Fibroblast of lung (primary cell): ENCODE measurements around the gene SRGAP1. TPM values are rescaled to one million over a fixed set of nuclear protein-coding genes. Genes with fewer than 3 reads are reported as not detected.

Experiments used
- DNase-seq, 2 donors: peaks; one replicate each; pipeline versions ENCODE4 v3.0.0 to v3.0.0-alpha.2; 2010; ENCODE audit warnings: low read depth in 2 of 2
- H2AFZ ChIP-seq: 2 replicates; pipeline ENCODE4 v1.5.1; 2012; ENCODE audit warnings: low read length, control low read depth, inconsistent platforms
- H3K27ac ChIP-seq: 2 replicates; pipeline ENCODE4 v1.5.1; 2011; ENCODE audit warnings: low read length, control low read depth; ENCODE audit not compliant: insufficient read depth
- H3K27me3 ChIP-seq: 2 replicates; pipeline ENCODE4 v1.5.1; 2011; ENCODE audit warnings: mild to moderate bottlenecking, low read length; ENCODE audit not compliant: control insufficient read depth, insufficient read depth
- H3K36me3 ChIP-seq: 2 replicates; pipeline ENCODE4 v1.5.1; 2011; ENCODE audit warnings: low read length; ENCODE audit not compliant: control insufficient read depth, insufficient read depth
- H3K4me1 ChIP-seq: 2 replicates; pipeline ENCODE4 v1.5.1; 2011; ENCODE audit warnings: low read length; ENCODE audit not compliant: control insufficient read depth, insufficient read depth; ENCODE audit errors: extremely low read depth
- H3K4me2 ChIP-seq: 2 replicates; pipeline ENCODE4 v1.5.1; 2011; ENCODE audit warnings: low read length, control low read depth; ENCODE audit not compliant: insufficient read depth; ENCODE audit errors: extremely low read depth
- H3K4me3 ChIP-seq, 4 experiments: fragments of 200-600 bp in 1 of 4; sonication (generic) in 1 of 4; replicated peaks in 1 of 4; 2 replicates each; pipeline ENCODE4 v1.5.1; 2011 to 2016; ENCODE audit warnings: low read length in 4 of 4, low read depth in 3 of 4, mild to moderate bottlenecking in 3 of 4, control low read depth in 2 of 4, inconsistent platforms in 1 of 4, mixed read lengths in 1 of 4; ENCODE audit not compliant: insufficient read depth in 1 of 4; ENCODE audit errors: control extremely low read depth in 1 of 4
- H3K79me2 ChIP-seq: 2 replicates; pipeline ENCODE4 v1.5.1; 2012; ENCODE audit warnings: mild to moderate bottlenecking, low read length, inconsistent platforms; ENCODE audit not compliant: control insufficient read depth, insufficient read depth
- H3K9ac ChIP-seq: 2 replicates; pipeline ENCODE4 v1.5.1; 2011; ENCODE audit warnings: mild to moderate bottlenecking, low read length, control low read depth; ENCODE audit not compliant: insufficient read depth
- H3K9me3 ChIP-seq: 2 replicates; pipeline ENCODE4 v1.5.1; 2012; ENCODE audit warnings: low read depth, low read length; ENCODE audit not compliant: control insufficient read depth, insufficient read depth
- H4K20me1 ChIP-seq: 2 replicates; pipeline ENCODE4 v1.5.1; 2011; ENCODE audit warnings: low read length; ENCODE audit not compliant: control insufficient read depth, insufficient read depth; ENCODE audit errors: extremely low read depth
- CTCF ChIP-seq, 2 donors: IDR thresholded peaks in 1 of 2; conservative IDR thresholded peaks in 1 of 2; 1 replicate in 1 of 2; 2 replicates in 1 of 2; pipeline ENCODE4 v1.5.1; 2011 to 2012; ENCODE audit warnings: low read length in 2 of 2, control low read depth in 1 of 2, inconsistent platforms in 1 of 2, low read depth in 1 of 2, mild to moderate bottlenecking in 1 of 2
- EZH2 ChIP-seq: IDR thresholded peaks from 2 replicates; pipeline ENCODE4 v1.5.1; 2012; ENCODE audit warnings: low read length, control low read depth, mild to moderate bottlenecking; ENCODE audit errors: missing control alignments
- polyA plus RNA-seq, 2 donors: library from polyadenylated mRNA; depleted of rRNA in 1 of 2; stranded (reverse) in 1 of 2; unstranded in 1 of 2; fragments of >200 nt; gene quantifications; 2 replicates each; pipeline ENCODE4 v1.2.1, GENCODE V29; 2011 to 2012; ENCODE audit warnings: missing spikeins in 1 of 2
- total RNA-seq: library from RNA; depleted of rRNA; stranded (reverse); fragments of >200 nt; gene quantifications from 2 replicates; pipeline ENCODE4 v1.2.1, GENCODE V29; 2014

The SRGAP1 gene
- total and polyA plus RNA-seq, 2 donors (not counting 1 experiment from before 2014, with no cell fraction given), result 18.9 to 30.2 TPM

GRCh38 chr12:64102339-64102738 is 257.8 kb downstream of the SRGAP1 start:
- Histone ChIP-seq H3K27ac (no peak overlapping the region), H3K4me1 (peaks cover 19% of the 10 kb centered on the region), H4K20me1 (no peaks in the 10 kb centered on the region), H3K36me3 (no peaks in the 10 kb centered on the region), H2AFZ (no peak overlapping the region), H3K4me2 (no peak overlapping the region), H3K79me2 (no peaks in the 10 kb centered on the region), H3K9ac (no peak overlapping the region), H3K9me3 (no peaks in the 10 kb centered on the region), H3K4me3 (no peak overlapping the region), H3K27me3 (no peaks in the 10 kb centered on the region)
- TF ChIP-seq CTCF (conservative IDR thresholded peaks at IDR 0.05 in 1 of 2, IDR thresholded peaks at IDR 0.05 in 1 of 2; ENCODE audit: low read depth in 1 of 2, low read length in 2 of 2) (no peak), EZH2 (no peak)
- DNase-seq, result peak in 1 of 2 donors; percentile 71

- no peaks in the 10 kb centered on the region for H4K20me1 ChIP-seq
- no peak overlapping the region for H3K27ac ChIP-seq
- peak; percentile 57 to 75 for DNase-seq
- H3K9ac ChIP-seq, result no peak overlapping the region
- no peaks in the 10 kb centered on the region for H3K27me3 ChIP-seq
- H3K4me1 ChIP-seq, result peaks cover 11% of the 10 kb centered on the region
- H3K4me2 ChIP-seq, result no peak overlapping the region
- no peak overlapping the region for H3K4me3 ChIP-seq
- H2AFZ ChIP-seq, result no peak overlapping the region
- no peaks in the 10 kb centered on the region for H3K36me3 ChIP-seq
- no peaks in the 10 kb centered on the region for H3K79me2 ChIP-seq
- no peak for TF ChIP-seq EZH2
- no peak for TF ChIP-seq CTCF (conservative IDR thresholded peaks at IDR 0.05 in 1 of 2, IDR thresholded peaks at IDR 0.05 in 1 of 2; ENCODE audit: low read depth in 1 of 2, low read length in 2 of 2)
- no peaks in the 10 kb centered on the region for H3K9me3 ChIP-seq
Observed at GRCh38 chr12:64103825-64104740, 259.6 kb downstream of the SRGAP1 start.

GRCh38 chr12:64105026-64105425 is 260.5 kb downstream of the SRGAP1 start:
- Histone ChIP-seq H3K4me2 (no peak overlapping the region), H4K20me1 (no peaks in the 10 kb centered on the region), H3K4me1 (peaks cover 10% of the 10 kb centered on the region), H3K27me3 (no peaks in the 10 kb centered on the region), H3K9me3 (no peaks in the 10 kb centered on the region), H3K79me2 (no peaks in the 10 kb centered on the region), H3K36me3 (no peaks in the 10 kb centered on the region), H3K27ac (no peak overlapping the region), H2AFZ (no peak overlapping the region), H3K4me3 (no peak overlapping the region), H3K9ac (no peak overlapping the region)
- DNase-seq, result no peak
- TF ChIP-seq CTCF (conservative IDR thresholded peaks at IDR 0.05 in 1 of 2, IDR thresholded peaks at IDR 0.05 in 1 of 2; ENCODE audit: low read depth in 1 of 2, low read length in 2 of 2) (no peak), EZH2 (no peak)
